HepG2 (cell line): ENCODE results near the gene UBAC1. TPM values are rescaled to one million over a fixed set of nuclear protein-coding genes. Genes with fewer than 3 reads are reported as not detected.

Source experiments
- ATAC-seq: fragments of 200-7000 bp; cut with Tn5 transposase; 3 replicates; pipeline ENCODE4 v1.9.1; 2020; ENCODE audit warnings: mild to moderate bottlenecking, moderate library complexity
- BruUV-seq: library from RNA; stranded (reverse); fragments of 400-500 nt; replicated peaks from 2 replicates; lab custom pipeline; 2021; lab: Mats Ljungman, UMichigan
- CTCF ChIA-PET: fragments of 300-600 bp; formaldehyde crosslinking; extraction: SDS; loops from one replicate; lab custom pipeline; 2021; ENCODE audit warnings: low total read pairs, inconsistent platforms, low intra/inter-chr PET ratio; lab: Yijun Ruan, JAX
- POLR2A ChIA-PET: fragments of 350-600 bp; sonication (Branson Sonifier 250); formaldehyde crosslinking; loops from one replicate; lab custom pipeline; 2020; ENCODE audit warnings: antibody characterized with exemption, inconsistent platforms; lab: Yijun Ruan, JAX
- DNase-seq: peaks from one replicate; pipeline ENCODE4 v3.0.0-alpha.2; 2015; ENCODE audit warnings: low spot score
- FAIRE-seq: peaks from 3 replicates; lab custom pipeline; 2011; peaks lifted over from hg19 to GRCh38; lab: Jason Lieb, UNC
- H2AFZ ChIP-seq: one replicate; pipeline ENCODE4 v1.6.1; 2011; ENCODE audit warnings: low read length, inconsistent platforms
- H3K27ac ChIP-seq: fragments of 300-600 bp; 3 replicates; pipeline ENCODE4 v1.8.0; 2011; ENCODE audit warnings: mixed run types, mild to moderate bottlenecking, mixed read lengths, low read length, inconsistent platforms; ENCODE audit not compliant: insufficient read depth; ENCODE audit errors: extremely low read length
- H3K27me3 ChIP-seq, 2 experiments: fragments of 200-600 bp in 1 of 2; 2 replicates in 1 of 2; 3 replicates in 1 of 2; pipeline versions ENCODE4 v1.6.0 to v1.8.0; 2011; ENCODE audit warnings: low read length in 2 of 2, mild to moderate bottlenecking in 2 of 2, moderate library complexity in 2 of 2, inconsistent platforms in 1 of 2; ENCODE audit not compliant: insufficient read depth in 2 of 2, control insufficient read depth in 1 of 2
- H3K36me3 ChIP-seq, 2 experiments: fragments of 200-600 bp in 1 of 2; replicated peaks in 1 of 2; 2 replicates in 1 of 2; 3 replicates in 1 of 2; pipeline versions ENCODE4 v1.5.1 to v1.8.0; 2011; ENCODE audit warnings: low read length in 2 of 2, inconsistent platforms in 1 of 2; ENCODE audit not compliant: insufficient read depth in 2 of 2, control insufficient read depth in 1 of 2
- H3K4me1 ChIP-seq: 2 replicates; pipeline ENCODE4 v1.5.1; 2012; ENCODE audit warnings: low read length, inconsistent platforms; ENCODE audit not compliant: insufficient read depth
- H3K4me2 ChIP-seq: 2 replicates; pipeline ENCODE4 v1.6.0; 2011; ENCODE audit warnings: low read depth, low read length, inconsistent platforms
- H3K4me3 ChIP-seq, 3 experiments: fragments of 200-600 bp in 1 of 3; sonication (generic), shearing (Covaris generic) in 1 of 3; replicated peaks in 1 of 3; 2 replicates each; pipeline ENCODE4 v1.5.1; 2011 to 2016; ENCODE audit warnings: low read length in 3 of 3, inconsistent platforms in 2 of 3, low read depth in 2 of 3, mild to moderate bottlenecking in 2 of 3, control low read depth in 1 of 3, mixed read lengths in 1 of 3; ENCODE audit not compliant: insufficient read depth in 1 of 3
- H3K79me2 ChIP-seq: one replicate; pipeline ENCODE4 v1.6.1; 2011; ENCODE audit warnings: low read length, inconsistent platforms; ENCODE audit not compliant: insufficient read depth
- H3K9ac ChIP-seq: 2 replicates; pipeline ENCODE4 v1.6.0; 2011; ENCODE audit warnings: mild to moderate bottlenecking, low read depth, low read length, inconsistent platforms; ENCODE audit not compliant: insufficient read depth
- H3K9me3 ChIP-seq: 2 replicates; pipeline ENCODE4 v1.5.1; 2012; ENCODE audit warnings: mild to moderate bottlenecking, low read length
- H4K20me1 ChIP-seq: 2 replicates; pipeline ENCODE4 v1.6.0; 2011; ENCODE audit warnings: inconsistent platforms, mild to moderate bottlenecking, low read length, moderate library complexity; ENCODE audit not compliant: insufficient read depth
- AGO2 ChIP-seq: fragments of 200-400 bp; formaldehyde crosslinking; optimal IDR thresholded peaks from 2 replicates; pipeline ENCODE3; 2017; ENCODE audit warnings: mild to moderate bottlenecking, low read depth, low read length, moderate library complexity
- DDIT3 ChIP-seq: sonication (generic); formaldehyde crosslinking; IDR thresholded peaks from 2 replicates; pipeline ENCODE4 v1.4.0; 2020; ENCODE audit warnings: mild to moderate bottlenecking, missing genetic modification reagents
- ETS1 ChIP-seq: sonication (generic); formaldehyde crosslinking; IDR thresholded peaks from 2 replicates; pipeline ENCODE4 v1.4.0; 2020; ENCODE audit warnings: missing genetic modification reagents
- PHB2 ChIP-seq: fragments of 450-650 bp; IDR thresholded peaks from 2 replicates; pipeline ENCODE4 v1.6.1; 2018; ENCODE audit not compliant: partially characterized antibody
- SMAD1 ChIP-seq: sonication (generic); formaldehyde crosslinking; IDR thresholded peaks from 2 replicates; pipeline ENCODE4 v1.4.0; 2020; ENCODE audit warnings: missing genetic modification reagents, low read depth, mild to moderate bottlenecking, borderline replicate concordance
- SMC3 ChIP-seq: IDR thresholded peaks from 2 replicates; pipeline ENCODE4 v1.6.1; 2011; ENCODE audit warnings: low read length, improper control_type of control experiment
- STAG1 ChIP-seq: sonication (generic); formaldehyde crosslinking; IDR thresholded peaks from 2 replicates; pipeline ENCODE4 v1.4.0; 2020; ENCODE audit warnings: missing genetic modification reagents
- ZNF280D ChIP-seq: sonication (generic); formaldehyde crosslinking; IDR thresholded peaks from 2 replicates; pipeline ENCODE4 v1.5.1; 2020; ENCODE audit warnings: mild to moderate bottlenecking, missing genetic modification reagents
- ZNF550 ChIP-seq: sonication (generic); formaldehyde crosslinking; IDR thresholded peaks from 2 replicates; pipeline ENCODE4 v1.4.0; 2020; ENCODE audit warnings: mild to moderate bottlenecking, missing genetic modification reagents, borderline replicate concordance
- ZNF713 ChIP-seq: sonication (generic); formaldehyde crosslinking; IDR thresholded peaks from 2 replicates; pipeline ENCODE4 v1.4.0; 2020; ENCODE audit warnings: mild to moderate bottlenecking, missing genetic modification reagents
- ZSCAN30 ChIP-seq: sonication (generic); formaldehyde crosslinking; IDR thresholded peaks from 2 replicates; pipeline ENCODE4 v1.5.0; 2020; ENCODE audit warnings: mild to moderate bottlenecking, missing genetic modification reagents
- WGBS: methylation state at CpG from one replicate; pipeline ENCODE4 v1.1.6; 2017; ENCODE audit warnings: low lambda C conversion rate; 5-methylcytosine and 5-hydroxymethylcytosine counted together
- in situ Hi-C: cut with HindIII; loops from 2 replicates; pipeline ENCODE4 v1.10.0; 2017; ENCODE audit warnings: low pct_unique_long_range_greater_than_20kb; ENCODE audit not compliant: extremely low pct_ligation_motif_present
- intact Hi-C: fragments of 100-400 bp; cut with micrococcal nuclease; formaldehyde crosslinking; loops from one replicate; pipeline ENCODE4 v1.10.0; 2022; ENCODE audit not compliant: unreplicated experiment
- polyA plus RNA-seq, 8 experiments: library from polyadenylated mRNA; depleted of rRNA in 3 of 8; stranded (reverse) in 7 of 8; unstranded in 1 of 8; fragments of >200 nt; fragmentation: Illumina TruSeq in 4 of 8; extraction: Trizol in 4 of 8; gene quantifications; 2 replicates each; pipeline versions ENCODE4 v1.2.1 to v1.2.3, GENCODE V29; 2011 to 2016; ENCODE audit warnings: low read depth in 4 of 8, missing spikeins in 1 of 8, mixed read lengths in 1 of 8; ENCODE audit not compliant: insufficient read depth in 1 of 8
- total RNA-seq, 5 experiments: library from RNA; depleted of rRNA; stranded (reverse); fragments of >200 nt; fragmentation: Illumina TruSeq; extraction: Trizol; gene quantifications; 2 replicates each; pipeline ENCODE4 v1.2.3, GENCODE V29; 2016; ENCODE audit warnings: low read depth in 1 of 5
- TF ChIP-seq, protein P1 (sequence below), 2 experiments: sonication (generic) in 1 of 2; formaldehyde crosslinking in 1 of 2; IDR thresholded peaks; 2 replicates each; pipeline versions ENCODE4 v1.4.0 to v1.6.1; 2018 to 2020; ENCODE audit warnings: missing genetic modification reagents in 2 of 2, borderline replicate concordance in 1 of 2, low read depth in 1 of 2, mild to moderate bottlenecking in 1 of 2, missing biosample characterization in 1 of 2
- TF ChIP-seq, protein P2 (sequence below): sonication (generic); formaldehyde crosslinking; IDR thresholded peaks from 2 replicates; pipeline ENCODE4 v1.9.0; 2021; ENCODE audit warnings: missing genetic modification reagents, borderline replicate concordance
- TF ChIP-seq, protein P3 (sequence below): sonication (generic); formaldehyde crosslinking; IDR thresholded peaks from 2 replicates; pipeline ENCODE4 v1.8.1; 2023; ENCODE audit warnings: mild to moderate bottlenecking, missing genetic modification reagents, borderline replicate concordance

Gene UBAC1
- total and polyA plus RNA-seq, 2 of the 13 experiments (the other 11 are each of a cell fraction or from before 2014, with no cell fraction given), result 32.2 to 34.1 TPM

- FAIRE-seq, result no peak
- no TSS peak for BruUV-seq
- Histone ChIP-seq H3K9ac (no peak overlapping the region), H3K27me3 (no peaks in the 10 kb centered on the region), H2AFZ (no peak overlapping the region), H4K20me1 (no peaks in the 10 kb centered on the region), H3K27ac (no peak overlapping the region), H3K9me3 (no peaks in the 10 kb centered on the region), H3K79me2 (no peaks in the 10 kb centered on the region), H3K4me1 (no peaks in the 10 kb centered on the region), H3K36me3 (peaks cover 22 to 68% of the 10 kb centered on the region in 2 experiments), H3K4me3 (no peak overlapping the region), H3K4me2 (no peak overlapping the region)
- in situ Hi-C loops, result no loop called here
- ATAC-seq, result no peak
- POLR2A ChIA-PET, result no interaction called here
- 96% methylated on average over 4 of the region's 4 CpGs for WGBS
- no peak for DNase-seq
- intact Hi-C loops, result no loop called here
- CTCF ChIA-PET, result no interaction called here
- TF ChIP-seq, protein P1, sequence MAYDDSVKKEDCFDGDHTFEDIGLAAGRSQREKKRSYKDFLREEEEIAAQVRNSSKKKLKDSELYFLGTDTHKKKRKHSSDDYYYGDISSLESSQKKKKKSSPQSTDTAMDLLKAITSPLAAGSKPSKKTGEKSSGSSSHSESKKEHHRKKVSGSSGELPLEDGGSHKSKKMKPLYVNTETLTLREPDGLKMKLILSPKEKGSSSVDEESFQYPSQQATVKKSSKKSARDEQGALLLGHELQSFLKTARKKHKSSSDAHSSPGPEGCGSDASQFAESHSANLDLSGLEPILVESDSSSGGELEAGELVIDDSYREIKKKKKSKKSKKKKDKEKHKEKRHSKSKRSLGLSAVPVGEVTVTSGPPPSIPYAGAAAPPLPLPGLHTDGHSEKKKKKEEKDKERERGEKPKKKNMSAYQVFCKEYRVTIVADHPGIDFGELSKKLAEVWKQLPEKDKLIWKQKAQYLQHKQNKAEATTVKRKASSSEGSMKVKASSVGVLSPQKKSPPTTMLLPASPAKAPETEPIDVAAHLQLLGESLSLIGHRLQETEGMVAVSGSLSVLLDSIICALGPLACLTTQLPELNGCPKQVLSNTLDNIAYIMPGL (CRISPR knock-in tag; IDR thresholded peaks at IDR 0.05; ENCODE audit: borderline replicate concordance in 1 of 2, low read depth in 1 of 2), result no peak
- TF ChIP-seq, protein P2, sequence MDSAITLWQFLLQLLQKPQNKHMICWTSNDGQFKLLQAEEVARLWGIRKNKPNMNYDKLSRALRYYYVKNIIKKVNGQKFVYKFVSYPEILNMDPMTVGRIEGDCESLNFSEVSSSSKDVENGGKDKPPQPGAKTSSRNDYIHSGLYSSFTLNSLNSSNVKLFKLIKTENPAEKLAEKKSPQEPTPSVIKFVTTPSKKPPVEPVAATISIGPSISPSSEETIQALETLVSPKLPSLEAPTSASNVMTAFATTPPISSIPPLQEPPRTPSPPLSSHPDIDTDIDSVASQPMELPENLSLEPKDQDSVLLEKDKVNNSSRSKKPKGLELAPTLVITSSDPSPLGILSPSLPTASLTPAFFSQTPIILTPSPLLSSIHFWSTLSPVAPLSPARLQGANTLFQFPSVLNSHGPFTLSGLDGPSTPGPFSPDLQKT (CRISPR knock-in tag), result no peak
- no peak for TF ChIP-seq ZNF280D
- TF ChIP-seq PHB2, result no peak
- no peak for TF ChIP-seq ZNF713 (CRISPR knock-in tag)
- no peak for TF ChIP-seq STAG1 (CRISPR knock-in tag)
- no peak for TF ChIP-seq SMAD1 (CRISPR knock-in tag)
- TF ChIP-seq DDIT3 (CRISPR knock-in tag), result no peak
- TF ChIP-seq, protein P3, sequence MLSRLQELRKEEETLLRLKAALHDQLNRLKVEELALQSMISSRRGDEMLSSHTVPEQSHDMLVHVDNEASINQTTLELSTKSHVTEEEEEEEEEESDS (CRISPR knock-in tag), result no peak
- TF ChIP-seq AGO2, result no peak
- no peak for TF ChIP-seq ZNF550
- TF ChIP-seq ZSCAN30 (CRISPR knock-in tag), result no peak
- no peak for TF ChIP-seq ETS1
- TF ChIP-seq SMC3, result no peak
These were observed 12.2 kb downstream of the UBAC1 start for GRCh38 chr9:135948968-135949367.
